ENCODE results near the gene LIG1.
A peak's percentile ranks its signal among the peaks of the same experiment; 100 is the strongest.

The LIG1 gene

DNA sequence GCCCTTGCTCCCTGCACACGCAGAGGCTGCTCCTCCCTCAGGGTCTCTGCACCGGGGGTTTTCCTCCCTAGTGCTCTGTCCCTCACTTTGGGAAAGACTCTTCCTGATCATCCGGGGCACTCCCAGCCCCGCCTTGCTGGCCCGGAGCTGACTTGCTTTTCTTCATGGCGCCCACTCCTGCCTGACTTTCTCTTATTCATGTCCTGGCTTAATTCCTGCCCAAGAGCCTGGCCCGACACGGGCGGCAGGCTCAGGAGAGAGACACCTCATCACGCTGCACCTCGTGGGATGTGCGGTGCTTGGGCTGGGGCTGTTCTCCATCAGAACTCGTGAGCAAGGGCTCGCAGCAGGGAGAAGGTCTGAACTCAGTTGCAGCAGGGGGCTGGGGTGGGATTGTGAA is 47.7 kb downstream of the LIG1 start:
- no peaks in the 10 kb centered on the region for H3K27me3 ChIP-seq (ENCODE audit: control insufficient read depth, low read length)
- H3K36me3 ChIP-seq (ENCODE audit: control insufficient read depth, low read length), result peaks cover 78% of the 10 kb centered on the region
- no peak for TF ChIP-seq EZH2phosphoT487 (IDR thresholded peaks at IDR 0.05; ENCODE audit: borderline replicate concordance, low read length)
- TF ChIP-seq, protein P1, sequence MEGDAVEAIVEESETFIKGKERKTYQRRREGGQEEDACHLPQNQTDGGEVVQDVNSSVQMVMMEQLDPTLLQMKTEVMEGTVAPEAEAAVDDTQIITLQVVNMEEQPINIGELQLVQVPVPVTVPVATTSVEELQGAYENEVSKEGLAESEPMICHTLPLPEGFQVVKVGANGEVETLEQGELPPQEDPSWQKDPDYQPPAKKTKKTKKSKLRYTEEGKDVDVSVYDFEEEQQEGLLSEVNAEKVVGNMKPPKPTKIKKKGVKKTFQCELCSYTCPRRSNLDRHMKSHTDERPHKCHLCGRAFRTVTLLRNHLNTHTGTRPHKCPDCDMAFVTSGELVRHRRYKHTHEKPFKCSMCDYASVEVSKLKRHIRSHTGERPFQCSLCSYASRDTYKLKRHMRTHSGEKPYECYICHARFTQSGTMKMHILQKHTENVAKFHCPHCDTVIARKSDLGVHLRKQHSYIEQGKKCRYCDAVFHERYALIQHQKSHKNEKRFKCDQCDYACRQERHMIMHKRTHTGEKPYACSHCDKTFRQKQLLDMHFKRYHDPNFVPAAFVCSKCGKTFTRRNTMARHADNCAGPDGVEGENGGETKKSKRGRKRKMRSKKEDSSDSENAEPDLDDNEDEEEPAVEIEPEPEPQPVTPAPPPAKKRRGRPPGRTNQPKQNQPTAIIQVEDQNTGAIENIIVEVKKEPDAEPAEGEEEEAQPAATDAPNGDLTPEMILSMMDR (IDR thresholded peaks at IDR 0.05; ENCODE audit: low read depth, low read length, poor library complexity, severe bottlenecking), result no peak
- H3K4me3 ChIP-seq (ENCODE audit: low read length), result no peak overlapping the region
- H3K4me1 ChIP-seq (ENCODE audit: control insufficient read depth, low read length), result peaks cover 27% of the 10 kb centered on the region
- peak overlapping the region; percentile 26 for H3K4me2 ChIP-seq (ENCODE audit: low read length)
- H3K9me2 ChIP-seq (replicated peaks; ENCODE audit: control insufficient read depth, low read length), result no peaks in the 10 kb centered on the region
- H3K79me2 ChIP-seq (ENCODE audit: control insufficient read depth, low read length), result no peaks in the 10 kb centered on the region
- peak overlapping the region; percentile 34; the same call in 1 of the 2 replicates for H3K27ac ChIP-seq (ENCODE audit: low read depth, low read length)
- H4K20me1 ChIP-seq (ENCODE audit: control insufficient read depth, insufficient read depth, low read depth, low read length), result no peaks in the 10 kb centered on the region
- H3F3A ChIP-seq (ENCODE audit: control insufficient read depth, insufficient read depth), result no peaks in the 10 kb centered on the region
- no peaks in the 10 kb centered on the region for H3K9me3 ChIP-seq (ENCODE audit: control insufficient read depth, insufficient read depth, low read length)

DNA sequence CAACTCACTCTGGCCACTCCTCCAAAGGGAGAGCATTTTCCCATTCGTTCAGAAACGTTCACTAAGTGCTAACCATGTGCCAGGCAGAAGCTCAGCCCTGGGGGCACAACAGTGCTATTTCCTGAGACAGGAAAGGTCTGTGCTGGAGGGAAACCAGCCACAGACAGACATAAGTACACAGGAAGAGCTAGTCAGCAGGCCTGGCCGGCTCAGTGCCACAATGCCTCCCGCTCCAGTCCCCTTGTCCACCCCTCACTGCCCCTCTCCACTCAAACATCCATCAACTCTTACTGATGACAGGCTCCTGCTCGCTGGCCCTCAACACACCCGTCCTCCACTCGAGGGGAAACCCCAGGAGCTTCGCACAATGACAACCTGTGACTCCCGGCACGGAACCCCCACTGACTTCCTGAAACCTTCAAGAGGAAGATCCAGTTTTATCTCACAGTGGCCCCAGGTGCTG is 48.2 kb downstream of the LIG1 start:
- H4K20me1 ChIP-seq (ENCODE audit: control insufficient read depth, insufficient read depth, low read depth, low read length), result no peaks in the 10 kb centered on the region
- no peaks in the 10 kb centered on the region for H3F3A ChIP-seq (ENCODE audit: control insufficient read depth, insufficient read depth)
- peaks cover 75% of the 10 kb centered on the region for H3K36me3 ChIP-seq (ENCODE audit: control insufficient read depth, low read length)
- H3K4me2 ChIP-seq (ENCODE audit: low read length), result peak overlapping the region; percentile 26
- no peaks in the 10 kb centered on the region for H3K9me2 ChIP-seq (replicated peaks; ENCODE audit: control insufficient read depth, low read length)
- no peaks in the 10 kb centered on the region for H3K9me3 ChIP-seq (ENCODE audit: control insufficient read depth, insufficient read depth, low read length)
- H3K27me3 ChIP-seq (ENCODE audit: control insufficient read depth, low read length), result no peaks in the 10 kb centered on the region
- H3K27ac ChIP-seq (ENCODE audit: low read depth, low read length), result peak overlapping the region; percentile 34; the same call in 1 of the 2 replicates
- TF ChIP-seq EZH2phosphoT487 (IDR thresholded peaks at IDR 0.05; ENCODE audit: borderline replicate concordance, low read length), result no peak
- TF ChIP-seq, protein P1 (IDR thresholded peaks at IDR 0.05; ENCODE audit: low read depth, low read length, poor library complexity, severe bottlenecking), result no peak
- no peak overlapping the region for H3K4me3 ChIP-seq (ENCODE audit: low read length)
- peaks cover 27% of the 10 kb centered on the region for H3K4me1 ChIP-seq (ENCODE audit: control insufficient read depth, low read length)
- H3K79me2 ChIP-seq (ENCODE audit: control insufficient read depth, low read length), result no peaks in the 10 kb centered on the region

DNA sequence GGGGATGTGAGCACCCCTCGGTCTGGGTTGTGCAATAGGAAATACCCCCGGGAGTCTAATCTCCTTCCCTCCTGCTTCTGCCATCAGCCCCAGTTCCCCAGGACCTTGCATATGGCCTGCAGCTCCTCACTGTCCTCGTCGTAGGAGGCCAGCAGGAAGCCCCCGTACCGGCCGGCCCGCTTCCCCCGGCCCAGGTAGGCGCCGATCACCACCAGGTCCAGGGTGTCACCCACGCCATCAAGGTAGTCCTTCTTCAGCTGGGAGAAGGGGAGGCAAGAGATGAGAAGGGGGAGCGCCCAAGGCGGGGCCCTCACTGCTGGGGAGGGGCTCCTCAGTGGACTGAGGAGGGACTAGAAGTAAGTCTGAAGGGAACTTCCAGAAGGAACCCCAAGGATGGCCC is 49.1 kb downstream of the LIG1 start:
- H3K4me1 ChIP-seq (ENCODE audit: control insufficient read depth, low read length), result peaks cover 27% of the 10 kb centered on the region
- no peak overlapping the region for H3K4me3 ChIP-seq (ENCODE audit: low read length)
- H3K9me2 ChIP-seq (replicated peaks; ENCODE audit: control insufficient read depth, low read length), result no peaks in the 10 kb centered on the region
- no peaks in the 10 kb centered on the region for H3K9me3 ChIP-seq (ENCODE audit: control insufficient read depth, insufficient read depth, low read length)
- no peaks in the 10 kb centered on the region for H4K20me1 ChIP-seq (ENCODE audit: control insufficient read depth, insufficient read depth, low read depth, low read length)
- H3K4me2 ChIP-seq (ENCODE audit: low read length), result no peak overlapping the region
- H3K79me2 ChIP-seq (ENCODE audit: control insufficient read depth, low read length), result no peaks in the 10 kb centered on the region
- no peaks in the 10 kb centered on the region for H3F3A ChIP-seq (ENCODE audit: control insufficient read depth, insufficient read depth)
- H3K27ac ChIP-seq (ENCODE audit: low read depth, low read length), result no peak overlapping the region
- no peaks in the 10 kb centered on the region for H3K27me3 ChIP-seq (ENCODE audit: control insufficient read depth, low read length)
- TF ChIP-seq EZH2phosphoT487 (IDR thresholded peaks at IDR 0.05; ENCODE audit: borderline replicate concordance, low read length), result no peak
- TF ChIP-seq, protein P1 (IDR thresholded peaks at IDR 0.05; ENCODE audit: low read depth, low read length, poor library complexity, severe bottlenecking), result no peak
- H3K36me3 ChIP-seq (ENCODE audit: control insufficient read depth, low read length), result peaks cover 75% of the 10 kb centered on the region

Data from DOHH2 (cell line).